Medulla oblongata (tissue), 1 donor: ENCODE measurements around the gene ADAMTS2.

ENCODE experiments used
- DNase-seq: peaks from one replicate; pipeline ENCODE4 v3.0.0-alpha.2; 2015; ENCODE audit errors: extremely low spot score

Gene ADAMTS2

GRCh38 chr5:179371681-179372680 is 26.7 kb upstream of the ADAMTS2 start:
- DNase-seq, result peak; percentile 11

GRCh38 chr5:179371121-179371510 is 25.9 kb upstream of the ADAMTS2 start:
- DNase-seq, result no peak

DNA sequence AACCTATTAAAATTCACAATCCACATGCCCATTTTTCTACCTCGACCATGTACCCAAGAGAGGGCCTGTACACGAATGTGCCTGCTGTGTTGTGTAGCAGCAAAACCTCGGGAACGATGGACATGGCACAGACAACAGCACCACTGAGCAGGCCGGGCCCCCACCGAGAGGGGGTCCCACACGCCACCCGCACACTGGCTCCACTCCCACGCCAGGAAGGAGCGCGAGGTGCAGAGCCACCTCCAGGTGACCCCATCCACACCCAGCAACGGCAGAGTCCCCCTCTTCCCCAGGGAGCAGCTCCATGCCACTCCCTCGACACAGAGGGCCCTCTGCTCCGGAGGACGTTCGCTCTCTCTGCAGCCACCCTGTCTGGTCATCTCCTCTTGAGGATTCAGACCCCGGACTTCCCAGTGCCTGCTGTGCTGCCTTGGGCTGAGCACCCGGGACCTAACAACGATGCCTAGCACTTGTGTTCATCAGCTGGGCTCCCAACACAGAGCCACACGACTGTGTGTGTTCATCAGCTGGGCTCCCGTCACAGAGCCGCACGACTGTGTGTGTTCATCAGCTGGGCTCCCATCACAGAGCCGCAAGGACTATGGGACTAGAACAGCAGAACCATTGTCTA is 25.3 kb upstream of the ADAMTS2 start:
- DNase-seq, result peak; percentile 47

- no peak for DNase-seq
Observed at GRCh38 chr5:179369530-179369884, 24.2 kb upstream of the ADAMTS2 start.

DNA sequence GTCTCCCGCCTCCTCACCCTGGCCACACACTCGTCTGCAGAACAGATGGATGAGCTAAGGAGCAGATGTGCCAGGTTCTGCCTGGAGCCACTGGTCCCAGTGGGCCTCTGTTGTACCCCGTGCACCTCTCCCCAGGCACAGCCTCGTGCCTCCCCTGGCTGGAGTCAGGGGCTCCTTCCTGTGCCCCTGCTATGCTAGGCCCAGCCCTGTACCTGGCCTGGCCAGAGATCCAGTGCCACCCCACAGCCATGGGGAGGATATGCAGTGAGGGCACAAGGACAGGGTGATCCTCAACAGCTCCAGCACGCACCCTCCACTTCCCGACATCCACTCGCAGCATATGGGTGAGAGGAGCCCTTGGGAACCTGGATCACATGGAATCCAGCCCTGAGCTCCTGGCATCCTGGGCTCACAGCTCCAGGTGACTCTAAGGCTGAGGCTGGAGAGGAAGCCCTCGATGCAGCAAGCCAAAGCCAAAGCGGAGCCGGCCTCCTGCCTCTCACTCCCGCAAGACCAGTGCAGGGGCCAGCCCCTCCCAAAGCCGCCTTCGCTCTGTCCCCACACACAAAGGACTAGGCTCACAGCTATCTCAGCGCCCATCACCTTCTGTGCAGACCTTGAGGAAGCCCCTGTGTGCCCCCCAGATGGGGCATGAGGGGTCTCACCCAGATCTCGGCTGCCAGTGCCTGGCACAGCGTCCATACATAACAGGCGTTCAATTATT is 23.7 kb upstream of the ADAMTS2 start:
- no peak for DNase-seq

- DNase-seq, result no peak
Observed at GRCh38 chr5:179368126-179368805, 23.0 kb upstream of the ADAMTS2 start.

DNA sequence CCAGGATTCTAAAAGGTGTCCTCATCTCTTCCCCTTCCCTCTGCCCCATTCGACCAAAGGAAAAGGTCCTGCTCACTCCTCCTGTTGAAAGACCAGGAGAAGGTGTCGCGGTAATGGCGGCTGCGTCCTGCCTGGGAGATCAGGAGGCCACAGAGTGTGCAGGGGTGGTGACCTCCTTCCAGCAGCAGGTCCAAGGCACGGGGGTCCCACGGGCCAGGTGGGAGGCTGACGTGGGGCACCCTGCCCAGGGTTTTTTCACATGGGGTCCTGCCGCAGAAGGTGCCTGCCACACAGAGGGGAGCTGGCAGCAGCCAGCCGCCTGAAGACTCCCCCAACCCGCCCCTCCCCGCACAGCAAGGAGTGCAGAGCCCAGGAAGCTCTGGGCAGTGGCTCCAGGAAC is 22.2 kb upstream of the ADAMTS2 start:
- no peak for DNase-seq

GRCh38 chr5:179362355-179362754 is 17.1 kb upstream of the ADAMTS2 start:
- no peak for DNase-seq

- DNase-seq, result no peak
Observed at GRCh38 chr5:179361037-179361603, 15.9 kb upstream of the ADAMTS2 start.

- no peak for DNase-seq
Observed at GRCh38 chr5:179357031-179357430, 11.8 kb upstream of the ADAMTS2 start.

DNA sequence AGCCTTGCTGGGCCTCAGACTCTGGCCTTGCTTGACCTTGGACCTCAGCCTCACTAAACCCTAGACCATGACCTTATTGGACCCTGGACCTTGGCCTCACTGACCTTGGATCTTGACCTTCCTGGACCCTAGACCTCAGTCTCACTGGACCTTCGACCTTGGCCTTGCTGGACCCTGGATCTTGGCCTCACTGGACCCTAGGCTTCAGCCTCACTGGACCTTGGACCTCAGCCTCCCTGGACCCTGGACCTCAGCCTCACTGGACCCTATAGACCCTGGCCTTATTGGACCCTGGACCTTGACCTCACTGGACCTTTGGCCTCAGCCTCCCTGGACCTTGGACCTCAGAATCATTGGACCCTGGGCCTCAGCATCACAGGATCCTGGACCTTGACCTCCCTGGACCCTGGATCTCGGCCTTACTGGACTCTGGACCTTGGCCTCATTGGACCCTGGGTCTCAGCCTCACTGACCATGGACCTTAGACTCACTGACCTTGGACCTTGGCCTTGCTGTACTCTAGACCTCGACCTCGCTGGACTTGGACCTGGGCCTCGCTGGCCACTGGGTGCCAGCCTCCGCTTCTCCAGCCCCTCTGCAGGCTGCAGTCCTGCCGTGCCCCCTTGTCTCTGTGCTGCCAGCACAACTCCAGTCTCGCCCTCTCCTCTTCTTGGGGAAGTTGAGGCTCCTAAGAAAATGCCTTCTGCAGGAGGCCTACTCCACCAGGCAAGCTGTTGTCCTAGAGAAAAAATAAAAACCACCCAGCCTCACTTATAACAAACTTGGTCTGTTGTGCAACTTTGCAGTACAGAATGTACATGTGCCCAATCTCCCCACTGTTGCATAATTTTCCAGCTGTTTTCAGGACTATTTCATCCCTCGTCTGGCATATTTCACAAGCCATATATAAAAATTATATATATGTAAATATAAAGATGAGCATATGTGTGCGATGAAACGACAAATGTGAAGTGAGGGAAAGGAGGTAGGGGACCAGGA is 11.0 kb upstream of the ADAMTS2 start:
- no peak for DNase-seq

DNA sequence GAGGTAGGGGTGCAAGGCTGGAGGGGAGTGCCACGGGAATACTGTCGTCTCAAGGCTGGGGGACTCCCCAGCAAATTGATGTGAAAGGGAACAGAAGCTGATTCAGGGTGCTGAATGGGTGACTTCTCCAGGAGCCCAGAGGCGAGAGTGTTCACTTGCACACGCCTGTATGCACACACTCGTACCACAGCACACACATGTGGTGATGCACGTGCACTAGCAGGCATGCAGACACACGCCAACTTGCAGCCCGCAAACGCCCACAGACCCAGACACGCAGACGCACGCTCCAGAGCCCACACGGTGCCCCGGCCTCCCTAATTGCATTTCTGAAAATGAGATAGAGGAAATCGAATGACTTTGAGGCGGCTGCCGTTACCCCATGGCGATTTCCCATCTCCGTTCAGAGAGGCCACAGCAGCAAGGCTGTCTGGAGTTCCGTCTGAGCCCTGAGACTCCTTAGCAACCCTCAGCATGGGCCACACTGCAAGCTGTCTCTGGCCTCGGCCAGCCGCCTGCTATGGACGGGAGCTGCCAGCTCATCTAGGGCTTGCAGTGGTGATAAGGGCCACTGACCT is 9.1 kb upstream of the ADAMTS2 start:
- no peak for DNase-seq

DNA sequence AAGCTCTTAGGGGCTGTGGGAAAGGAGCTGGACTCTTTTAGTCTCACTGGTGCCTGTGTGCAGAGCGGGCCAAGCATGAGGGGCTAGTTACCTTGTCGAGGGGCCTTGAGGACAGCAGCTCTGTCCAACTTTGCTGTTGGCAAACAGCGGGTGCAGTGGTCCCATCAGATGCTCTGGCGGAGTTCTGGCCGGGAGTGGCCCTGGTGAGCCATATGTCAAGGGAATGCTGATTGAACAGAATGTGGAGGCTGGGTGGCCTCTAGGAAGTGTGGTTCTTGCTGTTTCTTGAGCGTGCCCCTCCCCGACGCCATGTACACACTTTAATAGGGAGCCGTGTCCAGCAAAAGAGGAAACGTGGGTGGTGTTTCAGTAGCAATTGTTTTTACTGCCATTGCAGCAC is 3.6 kb upstream of the ADAMTS2 start:
- no peak for DNase-seq

- DNase-seq, result no peak
Observed at GRCh38 chr5:179348011-179348530, 2.8 kb upstream of the ADAMTS2 start.

DNA sequence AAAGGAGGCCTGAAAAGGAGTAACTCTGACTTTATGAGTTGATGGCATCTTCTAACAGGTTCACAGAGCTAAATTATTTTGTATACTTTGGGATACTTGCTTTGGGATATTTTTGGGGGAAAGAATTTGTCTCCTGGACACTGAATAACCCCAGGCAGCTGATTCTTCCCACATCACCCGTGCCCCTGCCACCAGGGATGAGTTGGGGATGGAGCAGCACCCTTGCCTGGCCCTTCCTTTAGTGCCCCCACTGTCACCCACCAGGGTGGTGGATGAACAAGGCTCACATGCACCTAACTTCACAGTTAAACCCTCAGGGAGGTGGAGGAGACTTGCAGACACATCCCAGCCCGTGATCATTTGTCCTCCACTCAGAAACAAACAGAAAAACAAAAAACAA is 2.3 kb upstream of the ADAMTS2 start:
- DNase-seq, result no peak

DNA sequence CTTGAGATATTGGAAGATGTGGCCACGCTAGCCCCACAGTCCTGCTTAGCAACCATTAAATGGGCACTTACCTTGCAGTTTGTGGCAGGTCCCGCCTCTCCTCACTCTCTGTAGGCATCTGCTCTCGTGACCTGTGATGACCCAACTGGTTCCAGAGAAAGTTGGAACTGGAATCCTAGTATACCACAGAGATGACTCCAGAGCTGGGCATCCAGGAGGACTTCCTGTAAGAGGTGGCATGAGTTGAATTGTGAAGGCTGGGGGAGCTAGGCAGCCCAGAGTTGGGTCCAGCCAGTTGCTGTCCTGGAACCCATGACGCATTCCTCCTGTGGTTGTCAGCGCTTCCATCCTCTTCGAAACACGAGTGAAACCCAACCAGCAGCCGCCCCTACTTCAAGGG is 1.6 kb upstream of the ADAMTS2 start:
- no peak for DNase-seq

DNA sequence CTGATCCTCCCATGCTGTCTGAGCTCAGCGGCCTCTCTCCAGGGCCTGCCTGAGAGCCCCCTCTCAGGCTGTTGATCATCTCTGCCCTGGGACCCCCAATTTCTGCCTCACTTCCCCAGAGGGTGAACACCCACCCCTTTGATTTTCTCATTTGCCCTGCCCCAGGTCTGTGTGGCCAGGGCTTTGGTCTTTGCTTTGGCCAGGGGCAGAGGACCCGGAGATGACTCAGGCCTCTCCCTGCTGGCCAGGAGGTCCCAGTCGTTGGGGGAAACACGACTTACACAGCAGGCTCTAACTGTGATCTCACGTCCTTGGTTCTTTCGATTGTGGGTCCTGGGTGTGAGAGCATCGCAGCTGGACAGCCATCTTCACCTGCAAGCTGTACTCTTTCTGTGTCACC is 1.1 kb upstream of the ADAMTS2 start:
- DNase-seq, result no peak

DNA sequence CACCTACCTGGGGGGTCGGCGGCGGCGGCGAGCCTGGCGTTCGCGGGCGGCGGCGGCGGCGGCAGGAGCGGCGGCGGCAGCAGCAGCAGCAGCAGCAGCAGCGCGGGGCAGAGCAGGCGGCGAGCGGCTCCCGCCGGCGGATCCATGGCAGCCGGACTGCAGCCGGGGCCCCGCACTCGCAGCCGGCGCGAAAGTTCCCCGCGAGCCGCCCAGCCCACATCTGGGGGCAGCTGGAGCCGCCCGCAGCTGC is 153 bp downstream of the ADAMTS2 start:
- no peak for DNase-seq

DNA sequence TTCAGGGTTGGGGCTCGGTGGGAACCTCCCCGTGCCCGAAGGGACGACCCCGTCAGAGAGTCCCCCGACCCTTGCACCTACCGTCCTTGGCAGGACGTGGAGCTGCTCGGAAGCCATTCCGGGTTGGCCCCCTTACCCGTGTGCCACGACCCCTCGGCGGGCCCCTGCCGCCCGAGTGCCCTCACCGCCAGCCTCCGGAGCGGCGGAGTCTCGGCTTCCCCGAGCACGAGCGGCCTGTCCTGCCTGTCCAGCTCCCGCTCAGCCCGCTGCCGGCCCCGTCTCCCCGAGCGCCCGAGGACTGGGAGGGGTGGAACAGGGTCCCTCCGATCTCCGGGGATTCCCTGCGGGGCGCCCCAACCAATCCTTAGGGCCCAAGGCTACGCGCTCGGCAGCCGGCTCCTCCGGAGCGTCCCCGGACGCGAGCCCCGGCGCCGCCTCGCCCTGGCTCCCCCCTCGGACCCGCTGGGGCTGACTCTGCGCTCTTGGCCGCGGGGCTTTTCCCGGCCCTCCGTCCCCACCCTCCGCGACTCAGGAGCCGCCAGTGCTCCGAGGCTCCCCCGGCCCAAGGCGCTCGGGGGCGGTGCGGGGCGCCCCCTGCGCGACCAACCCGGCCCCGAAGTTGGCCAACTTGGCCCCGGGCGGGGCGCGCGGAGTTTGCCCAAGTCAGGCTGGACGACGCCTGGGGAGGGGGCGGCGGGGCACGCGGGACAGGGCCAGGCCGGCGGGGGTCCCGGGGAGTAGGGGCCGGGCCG is 654 bp downstream of the ADAMTS2 start:
- no peak for DNase-seq
